ENCODE results near the gene CAB39. TPM values are rescaled to one million over a fixed set of nuclear protein-coding genes. Genes with fewer than 3 reads are reported as not detected.
A peak's percentile ranks its signal among the peaks of the same experiment; 100 is the strongest.

The CAB39 gene
- total RNA-seq, 1 experiment from 2014 or later: 39.9 TPM

- Histone ChIP-seq H3K4me3 (ENCODE audit: low read depth in 2 of 2, low read length in 2 of 2) (no peak overlapping the region), H3K27me3 (ENCODE audit: control insufficient read depth, insufficient read depth, low read length) (no peaks in the 10 kb centered on the region), H3K9me3 (ENCODE audit: control insufficient read depth, insufficient read depth, low read depth, low read length) (no peaks in the 10 kb centered on the region), H3K4me1 (ENCODE audit: control insufficient read depth, insufficient read depth, low read length) (peaks cover 42% of the 10 kb centered on the region), H3K36me3 (ENCODE audit: control insufficient read depth, insufficient read depth, low read length) (no peaks in the 10 kb centered on the region), H3K27ac (ENCODE audit: low read length) (peak overlapping the region; percentile 68; the same call in 1 of the 2 replicates)
- no TSS peak for BruUV-seq (replicated peaks)
- TF ChIP-seq TCF7L2 (IDR thresholded peaks at IDR 0.05; ENCODE audit: low read depth, low read length) (no peak), CTCF (IDR thresholded peaks at IDR 0.05) (no peak), SIN3A (IDR thresholded peaks at IDR 0.05; ENCODE audit: borderline replicate concordance, insufficient read depth, low read depth, low read length) (no peak), POLR2AphosphoS5 (IDR thresholded peaks at IDR 0.05; ENCODE audit: low read depth, low read length) (no peak), REST (IDR thresholded peaks at IDR 0.05; ENCODE audit: insufficient read depth in 1 of 2, low read depth in 2 of 2, low read length in 1 of 2) (no peak)
- DNase-seq (ENCODE audit: low read depth, low spot score): no peak
- no peak for ATAC-seq
- in situ Hi-C loops (cut with HindIII; ENCODE audit: low pct_unique_long_range_greater_than_20kb, low sequenced_read_pairs): no loop called here
- intact Hi-C loops (cut with micrococcal nuclease; ENCODE audit: unreplicated experiment): no loop called here
- ChIA-PET CTCF (no interaction called here), POLR2A (no interaction called here)
These were observed 24.7 kb downstream of the CAB39 start for GRCh38 chr2:230737300-230737699.

GRCh38 chr2:230737791-230738226 is 25.2 kb downstream of the CAB39 start:
- ATAC-seq (peak; percentile 77), DNase-seq (ENCODE audit: low read depth, low spot score) (no peak)
- intact Hi-C loops (cut with micrococcal nuclease; ENCODE audit: unreplicated experiment) (no loop called here), in situ Hi-C loops (cut with HindIII; ENCODE audit: low pct_unique_long_range_greater_than_20kb, low sequenced_read_pairs) (no loop called here)
- no peaks in the 10 kb centered on the region for H3K27me3 ChIP-seq (ENCODE audit: control insufficient read depth, insufficient read depth, low read length)
- no peaks in the 10 kb centered on the region for H3K36me3 ChIP-seq (ENCODE audit: control insufficient read depth, insufficient read depth, low read length)
- peaks cover 42% of the 10 kb centered on the region for H3K4me1 ChIP-seq (ENCODE audit: control insufficient read depth, insufficient read depth, low read length)
- H3K27ac ChIP-seq (ENCODE audit: low read length): peak overlapping the region; percentile 68
- ChIA-PET POLR2A (no interaction called here), CTCF (no interaction called here)
- H3K4me3 ChIP-seq (ENCODE audit: low read depth in 2 of 2, low read length in 2 of 2): no peak overlapping the region
- no peak for TF ChIP-seq REST (IDR thresholded peaks at IDR 0.05; ENCODE audit: insufficient read depth in 1 of 2, low read depth in 2 of 2, low read length in 1 of 2)
- TF ChIP-seq TCF7L2 (IDR thresholded peaks at IDR 0.05; ENCODE audit: low read depth, low read length): 0 out of 2 replicates have a peak, but pooled peaks have one; percentile 49
- TF ChIP-seq SIN3A (IDR thresholded peaks at IDR 0.05; ENCODE audit: borderline replicate concordance, insufficient read depth, low read depth, low read length): no peak
- TF ChIP-seq CTCF (IDR thresholded peaks at IDR 0.05): no peak
- no peak for TF ChIP-seq POLR2AphosphoS5 (IDR thresholded peaks at IDR 0.05; ENCODE audit: low read depth, low read length)
- no TSS peak for BruUV-seq (replicated peaks)
- H3K9me3 ChIP-seq (ENCODE audit: control insufficient read depth, insufficient read depth, low read depth, low read length): no peaks in the 10 kb centered on the region
